ENCODE results near the gene NAE1. TPM values are rescaled to one million over a fixed set of nuclear protein-coding genes. Genes with fewer than 3 reads are reported as not detected.

The NAE1 gene
- total RNA-seq, 1 experiment from 2014 or later = 129 TPM

GRCh38 chr16:66830422-66831404 is at the start of gene NAE1 (continued):
- TF ChIP-seq MXD4 (CRISPR knock-in tag; IDR thresholded peaks at IDR 0.05; ENCODE audit: borderline replicate concordance) (no peak), NFE2L1 (CRISPR knock-in tag; IDR thresholded peaks at IDR 0.05) (no peak), PREB (CRISPR knock-in tag; IDR thresholded peaks at IDR 0.05; ENCODE audit: borderline replicate concordance) (no peak), ERG (CRISPR knock-in tag; IDR thresholded peaks at IDR 0.05) (no peak), SOX15 (CRISPR knock-in tag; IDR thresholded peaks at IDR 0.05) (no peak), FOXK1 (CRISPR knock-in tag; IDR thresholded peaks at IDR 0.05) (peak; percentile 88), ZBTB43 (CRISPR knock-in tag; IDR thresholded peaks at IDR 0.05) (peak; percentile 81; the same call in 1 of the 2 replicates), USF1 (CRISPR knock-in tag; IDR thresholded peaks at IDR 0.05) (peak; percentile 13; the same call in 1 of the 2 replicates), OVOL2 (CRISPR knock-in tag; IDR thresholded peaks at IDR 0.05; ENCODE audit: borderline replicate concordance) (peak; percentile 51; the same call in 1 of the 2 replicates), ZNF232 (CRISPR knock-in tag; IDR thresholded peaks at IDR 0.05) (0 out of 2 replicates have a peak, but pooled peaks have one; percentile 35), ETV6 (CRISPR knock-in tag; IDR thresholded peaks at IDR 0.05) (peak; percentile 88), STAT6 (CRISPR knock-in tag; conservative IDR thresholded peaks at IDR 0.05; ENCODE audit: low read depth) (no peak), SMAD3 (CRISPR knock-in tag; IDR thresholded peaks at IDR 0.05; ENCODE audit: borderline replicate concordance) (peak; percentile 19; the same call in 1 of the 2 replicates), MLX (CRISPR knock-in tag; IDR thresholded peaks at IDR 0.05) (no peak), ZNF121 (CRISPR knock-in tag; IDR thresholded peaks at IDR 0.05) (peak; percentile 81), HMGXB4 (CRISPR knock-in tag; IDR thresholded peaks at IDR 0.05) (peak; percentile 99), ZNF219 (CRISPR knock-in tag; IDR thresholded peaks at IDR 0.05; ENCODE audit: borderline replicate concordance) (no peak), IRF1 (CRISPR knock-in tag; IDR thresholded peaks at IDR 0.05) (no peak), MYBL2 (CRISPR knock-in tag; IDR thresholded peaks at IDR 0.05) (peak; percentile 88; the same call in 1 of the 2 replicates), RELA (CRISPR knock-in tag; IDR thresholded peaks at IDR 0.05; ENCODE audit: borderline replicate concordance) (no peak), ZNF423 (CRISPR knock-in tag; IDR thresholded peaks at IDR 0.05) (no peak), ZNF532 (CRISPR knock-in tag; IDR thresholded peaks at IDR 0.05; ENCODE audit: borderline replicate concordance) (no peak)
